HepG2 (cell line): ENCODE data around the gene NOTUM. TPM values are rescaled to one million over a fixed set of nuclear protein-coding genes. Genes with fewer than 3 reads are reported as not detected.

ENCODE experiments used
- ESRRA ChIP-seq: sonication (generic); formaldehyde crosslinking; IDR thresholded peaks from 2 replicates; pipeline ENCODE4 v1.5.1; 2020; ENCODE audit warnings: mild to moderate bottlenecking, low read depth, missing genetic modification reagents
- FOXA3 ChIP-seq: IDR thresholded peaks from 2 replicates; pipeline ENCODE4 v1.6.1; 2016; ENCODE audit warnings: missing genetic modification reagents, missing compliant biosample characterization
- HDAC2 ChIP-seq: sonication (generic); formaldehyde crosslinking; IDR thresholded peaks from 2 replicates; pipeline ENCODE4 v1.4.0; 2020; ENCODE audit warnings: missing genetic modification reagents
- HNF1A ChIP-seq, 2 experiments: sonication (generic) in 1 of 2; formaldehyde crosslinking in 1 of 2; IDR thresholded peaks; 2 replicates each; pipeline versions ENCODE4 v1.4.0 to v1.6.1; 2016 to 2020; ENCODE audit warnings: borderline replicate concordance in 1 of 2, low read depth in 1 of 2, mild to moderate bottlenecking in 1 of 2, missing genetic modification reagents in 1 of 2
- KDM2A ChIP-seq: sonication (generic); formaldehyde crosslinking; IDR thresholded peaks from 2 replicates; pipeline ENCODE4 v1.4.0; 2020; ENCODE audit warnings: low read depth, missing genetic modification reagents, borderline replicate concordance
- KDM4B ChIP-seq: sonication (generic); formaldehyde crosslinking; IDR thresholded peaks from 2 replicates; pipeline ENCODE4 v1.4.0; 2020; ENCODE audit warnings: missing genetic modification reagents
- NR2F2 ChIP-seq: IDR thresholded peaks from 2 replicates; pipeline ENCODE4 v1.6.1; 2012; ENCODE audit warnings: low read depth, inconsistent platforms, borderline replicate concordance
- PATZ1 ChIP-seq: sonication (generic); formaldehyde crosslinking; IDR thresholded peaks from 2 replicates; pipeline ENCODE4 v1.4.0; 2020; ENCODE audit warnings: missing genetic modification reagents
- SOX6 ChIP-seq, 2 experiments: fragments of 450-650 bp in 1 of 2; sonication (generic) in 1 of 2; formaldehyde crosslinking in 1 of 2; IDR thresholded peaks; 2 replicates each; pipeline versions ENCODE4 v1.4.0 to v1.6.1; 2017 to 2020; ENCODE audit warnings: antibody characterized with exemption in 1 of 2, mild to moderate bottlenecking in 1 of 2, missing genetic modification reagents in 1 of 2
- SP140L ChIP-seq: sonication (generic); formaldehyde crosslinking; IDR thresholded peaks from 2 replicates; pipeline ENCODE4 v1.4.0; 2020; ENCODE audit warnings: missing genetic modification reagents, borderline replicate concordance
- SP4 ChIP-seq: sonication (generic); formaldehyde crosslinking; IDR thresholded peaks from 2 replicates; pipeline ENCODE4 v1.8.1; 2023; ENCODE audit warnings: mild to moderate bottlenecking, missing genetic modification reagents
- ZC3H13 ChIP-seq: sonication (generic); formaldehyde crosslinking; IDR thresholded peaks from 2 replicates; pipeline ENCODE4 v1.8.1; 2023; ENCODE audit warnings: mild to moderate bottlenecking, missing genetic modification reagents, moderate library complexity
- ZNF296 ChIP-seq: sonication (generic); formaldehyde crosslinking; conservative IDR thresholded peaks from 2 replicates; pipeline ENCODE4 v1.5.0; 2020; ENCODE audit warnings: mild to moderate bottlenecking, missing genetic modification reagents
- ZNF556 ChIP-seq: sonication (generic); formaldehyde crosslinking; IDR thresholded peaks from 2 replicates; pipeline ENCODE4 v1.4.0; 2020; ENCODE audit warnings: mild to moderate bottlenecking, missing genetic modification reagents, borderline replicate concordance
- ZNF572 ChIP-seq: sonication (generic); formaldehyde crosslinking; IDR thresholded peaks from 2 replicates; pipeline ENCODE4 v1.5.1; 2020; ENCODE audit warnings: mild to moderate bottlenecking, missing genetic modification reagents
- ZNF790 ChIP-seq: sonication (generic); formaldehyde crosslinking; IDR thresholded peaks from 2 replicates; pipeline ENCODE4 v1.8.0; 2022; ENCODE audit warnings: missing genetic modification reagents, mild to moderate bottlenecking, borderline replicate concordance
- polyA plus RNA-seq, 8 experiments: library from polyadenylated mRNA; depleted of rRNA in 3 of 8; stranded (reverse) in 7 of 8; unstranded in 1 of 8; fragments of >200 nt; fragmentation: Illumina TruSeq in 4 of 8; extraction: Trizol in 4 of 8; gene quantifications; 2 replicates each; pipeline versions ENCODE4 v1.2.1 to v1.2.3, GENCODE V29; 2011 to 2016; ENCODE audit warnings: low read depth in 4 of 8, missing spikeins in 1 of 8, mixed read lengths in 1 of 8; ENCODE audit not compliant: insufficient read depth in 1 of 8
- total RNA-seq, 5 experiments: library from RNA; depleted of rRNA; stranded (reverse); fragments of >200 nt; fragmentation: Illumina TruSeq; extraction: Trizol; gene quantifications; 2 replicates each; pipeline ENCODE4 v1.2.3, GENCODE V29; 2016; ENCODE audit warnings: low read depth in 1 of 5
- TF ChIP-seq, protein P1 (sequence below): sonication (generic); formaldehyde crosslinking; IDR thresholded peaks from 2 replicates; pipeline ENCODE4 v1.5.0; 2020; ENCODE audit warnings: missing genetic modification reagents

Gene NOTUM
- total and polyA plus RNA-seq, 2 of the 13 experiments (the other 11 are each of a cell fraction or from before 2014, with no cell fraction given), result 150 to 160 TPM

- TF ChIP-seq ZC3H13 (CRISPR knock-in tag) (peak; percentile 76; the same call in 1 of the 2 replicates), ZNF790 (CRISPR knock-in tag) (peak; percentile 76; the same call in 1 of the 2 replicates), PATZ1 (CRISPR knock-in tag) (peak; percentile 39; the same call in 1 of the 2 replicates), NR2F2 (peak; percentile 51; the same call in 1 of the 2 replicates), SP140L (no peak), ZNF296 (CRISPR knock-in tag) (0 out of 2 replicates have a peak, but pooled peaks have one; percentile 37), HNF1A (IDR thresholded peaks at IDR 0.05; ENCODE audit: low read depth) (no peak), HNF1A (CRISPR knock-in tag; IDR thresholded peaks at IDR 0.05; ENCODE audit: borderline replicate concordance) (peak; percentile 40; the same call in 1 of the 2 replicates), HDAC2 (CRISPR knock-in tag) (peak; percentile 12; the same call in 1 of the 2 replicates), ZNF556 (CRISPR knock-in tag) (0 out of 2 replicates have a peak, but pooled peaks have one; percentile 64), KDM4B (CRISPR knock-in tag) (no peak), SOX6 (IDR thresholded peaks at IDR 0.05) (no peak), SOX6 (CRISPR knock-in tag; IDR thresholded peaks at IDR 0.05) (peak; percentile 5; the same call in 1 of the 2 replicates), ZNF572 (no peak), KDM2A (peak; percentile 21), FOXA3 (peak; percentile 4), ESRRA (no peak), SP4 (peak; percentile 60)
- TF ChIP-seq, protein P1, sequence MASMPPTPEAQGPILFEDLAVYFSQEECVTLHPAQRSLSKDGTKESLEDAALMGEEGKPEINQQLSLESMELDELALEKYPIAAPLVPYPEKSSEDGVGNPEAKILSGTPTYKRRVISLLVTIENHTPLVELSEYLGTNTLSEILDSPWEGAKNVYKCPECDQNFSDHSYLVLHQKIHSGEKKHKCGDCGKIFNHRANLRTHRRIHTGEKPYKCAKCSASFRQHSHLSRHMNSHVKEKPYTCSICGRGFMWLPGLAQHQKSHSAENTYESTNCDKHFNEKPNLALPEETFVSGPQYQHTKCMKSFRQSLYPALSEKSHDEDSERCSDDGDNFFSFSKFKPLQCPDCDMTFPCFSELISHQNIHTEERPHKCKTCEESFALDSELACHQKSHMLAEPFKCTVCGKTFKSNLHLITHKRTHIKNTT, result no peak
Measured at GRCh38 chr17:81962499-81963441, 1.8 kb upstream of the NOTUM start (continued).
